ENCODE results near the gene MEIS2. TPM values are rescaled to one million over a fixed set of nuclear protein-coding genes. Genes with fewer than 3 reads are reported as not detected.
A peak's percentile ranks its signal among the peaks of the same experiment; 100 is the strongest.

Gene MEIS2
- total and polyA plus RNA-seq, 8 donors: 3.9 to 77.7 (median 25.9) TPM

DNA sequence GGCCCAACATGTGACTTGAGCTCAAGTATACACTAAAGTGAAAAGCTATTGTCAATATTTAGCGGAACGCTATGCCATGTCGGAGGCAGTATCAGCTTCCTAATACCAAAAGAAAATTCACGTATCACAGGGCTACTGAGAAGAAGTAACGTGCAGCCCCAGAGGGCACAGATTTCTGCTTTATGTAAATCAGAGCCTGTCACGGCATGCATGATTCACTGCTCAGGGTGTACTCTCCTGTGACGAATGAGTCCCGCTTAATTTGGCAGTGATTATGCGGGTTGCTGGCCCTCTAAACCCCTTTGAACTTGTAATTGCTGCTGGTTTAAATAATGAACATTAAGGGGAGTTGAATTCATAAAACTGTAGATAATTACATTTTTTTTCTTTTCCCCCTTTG is 85.3 kb downstream of the MEIS2 start:
- Histone ChIP-seq H3K36me3 (peaks cover 0 to 3% (median 0%) of the 10 kb centered on the region in 4 donors), H3K4me1 (peaks cover 6 to 57% (median 23%) of the 10 kb centered on the region in 4 donors), H3K9me3 (no peaks in the 10 kb centered on the region), H3K27ac (peak overlapping the region in 2 of 5 donors; percentile 54 to 75), H3K27me3 (no peaks in the 10 kb centered on the region), H3K4me3 (no peak overlapping the region)
- TF ChIP-seq POLR2AphosphoS5 (IDR thresholded peaks at IDR 0.05) (peak in 2 of 3 donors; percentile 10 to 18), POLR2A (IDR thresholded peaks at IDR 0.05) (no peak), EP300 (IDR thresholded peaks at IDR 0.05) (no peak)
- TF ChIP-seq, protein P1, sequence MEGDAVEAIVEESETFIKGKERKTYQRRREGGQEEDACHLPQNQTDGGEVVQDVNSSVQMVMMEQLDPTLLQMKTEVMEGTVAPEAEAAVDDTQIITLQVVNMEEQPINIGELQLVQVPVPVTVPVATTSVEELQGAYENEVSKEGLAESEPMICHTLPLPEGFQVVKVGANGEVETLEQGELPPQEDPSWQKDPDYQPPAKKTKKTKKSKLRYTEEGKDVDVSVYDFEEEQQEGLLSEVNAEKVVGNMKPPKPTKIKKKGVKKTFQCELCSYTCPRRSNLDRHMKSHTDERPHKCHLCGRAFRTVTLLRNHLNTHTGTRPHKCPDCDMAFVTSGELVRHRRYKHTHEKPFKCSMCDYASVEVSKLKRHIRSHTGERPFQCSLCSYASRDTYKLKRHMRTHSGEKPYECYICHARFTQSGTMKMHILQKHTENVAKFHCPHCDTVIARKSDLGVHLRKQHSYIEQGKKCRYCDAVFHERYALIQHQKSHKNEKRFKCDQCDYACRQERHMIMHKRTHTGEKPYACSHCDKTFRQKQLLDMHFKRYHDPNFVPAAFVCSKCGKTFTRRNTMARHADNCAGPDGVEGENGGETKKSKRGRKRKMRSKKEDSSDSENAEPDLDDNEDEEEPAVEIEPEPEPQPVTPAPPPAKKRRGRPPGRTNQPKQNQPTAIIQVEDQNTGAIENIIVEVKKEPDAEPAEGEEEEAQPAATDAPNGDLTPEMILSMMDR (IDR thresholded peaks at IDR 0.05): no peak
- peak in 1 of 2 donors; percentile 59 for DNase-seq
- 69 to 86% (median 79%) methylated on average over 9 of the region's 9 CpGs for WGBS, 5 donors
- intact Hi-C loops (cut with DNase I; ENCODE audit: low total_unique reads): no loop called here

DNA sequence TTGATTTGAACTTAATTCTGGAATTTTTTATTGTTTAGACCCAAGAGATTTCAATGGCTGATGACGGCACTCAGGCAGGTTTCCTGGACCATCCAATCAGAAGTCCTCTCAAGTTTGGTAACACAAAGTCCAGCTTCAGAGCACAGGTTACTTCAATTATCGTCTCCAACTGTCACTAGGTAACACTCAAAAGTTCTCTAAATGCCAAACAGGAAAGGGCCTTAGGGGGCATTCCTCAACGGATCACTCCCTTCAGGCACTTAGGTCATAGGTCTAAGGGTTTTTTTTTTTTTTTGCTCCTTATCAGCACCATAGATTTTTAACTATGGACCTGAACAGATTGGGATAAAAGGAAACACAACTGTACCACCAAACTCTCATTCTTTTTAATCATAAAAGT is 85.8 kb downstream of the MEIS2 start:
- Histone ChIP-seq H3K36me3 (peaks cover 0 to 3% (median 0%) of the 10 kb centered on the region in 4 donors), H3K4me3 (no peak overlapping the region), H3K4me1 (peaks cover 3 to 55% (median 20%) of the 10 kb centered on the region in 4 donors), H3K27me3 (no peaks in the 10 kb centered on the region), H3K27ac (peak overlapping the region in 2 of 5 donors; percentile 54 to 75), H3K9me3 (no peaks in the 10 kb centered on the region)
- intact Hi-C loops (cut with DNase I; ENCODE audit: low total_unique reads): no loop called here
- no peak for TF ChIP-seq EP300 (IDR thresholded peaks at IDR 0.05)
- TF ChIP-seq, protein P1 (IDR thresholded peaks at IDR 0.05): no peak
- TF ChIP-seq POLR2AphosphoS5 (IDR thresholded peaks at IDR 0.05): no peak
- TF ChIP-seq POLR2A (IDR thresholded peaks at IDR 0.05): no peak
- 72 to 82% (median 77%) methylated on average over 3 of the region's 3 CpGs for WGBS, 5 donors
- DNase-seq: no peak

DNA sequence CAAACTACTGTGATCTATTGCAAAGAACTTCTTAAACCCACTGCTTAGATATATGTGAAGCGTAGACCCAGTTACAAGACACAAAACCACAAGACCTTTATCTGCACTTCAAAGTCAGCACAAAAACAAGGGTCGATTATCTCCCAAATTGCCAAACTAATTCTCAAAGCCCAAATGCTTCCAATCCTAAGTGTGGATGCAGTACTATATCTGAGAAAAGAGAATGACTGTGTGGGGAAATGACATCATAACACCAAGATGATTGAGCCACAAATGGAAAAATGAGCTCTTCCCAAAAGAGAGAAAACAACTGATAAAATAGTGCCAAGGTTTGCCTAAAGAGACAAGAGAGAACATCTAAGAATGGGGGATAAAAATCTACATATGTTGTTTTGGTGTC is 86.2 kb downstream of the MEIS2 start:
- H3K4me1 ChIP-seq: peaks cover 0 to 54% (median 15%) of the 10 kb centered on the region in 4 donors
- no peaks in the 10 kb centered on the region for H3K9me3 ChIP-seq
- TF ChIP-seq, protein P1 (IDR thresholded peaks at IDR 0.05): no peak
- TF ChIP-seq POLR2AphosphoS5 (IDR thresholded peaks at IDR 0.05): no peak
- TF ChIP-seq POLR2A (IDR thresholded peaks at IDR 0.05): no peak
- no peak for TF ChIP-seq EP300 (IDR thresholded peaks at IDR 0.05)
- peak overlapping the region in 3 of 5 donors; percentile 5 to 75 (median 54) for H3K27ac ChIP-seq
- peaks cover 0 to 3% (median 0%) of the 10 kb centered on the region in 4 donors for H3K36me3 ChIP-seq
- no peaks in the 10 kb centered on the region for H3K27me3 ChIP-seq
- no peak for DNase-seq
- H3K4me3 ChIP-seq: no peak overlapping the region
- intact Hi-C loops (cut with DNase I; ENCODE audit: low total_unique reads): no loop called here
- WGBS, 5 donors: 38 to 100% (median 43%) methylated on average over 1 to 2 of the region's 2 CpGs

DNA sequence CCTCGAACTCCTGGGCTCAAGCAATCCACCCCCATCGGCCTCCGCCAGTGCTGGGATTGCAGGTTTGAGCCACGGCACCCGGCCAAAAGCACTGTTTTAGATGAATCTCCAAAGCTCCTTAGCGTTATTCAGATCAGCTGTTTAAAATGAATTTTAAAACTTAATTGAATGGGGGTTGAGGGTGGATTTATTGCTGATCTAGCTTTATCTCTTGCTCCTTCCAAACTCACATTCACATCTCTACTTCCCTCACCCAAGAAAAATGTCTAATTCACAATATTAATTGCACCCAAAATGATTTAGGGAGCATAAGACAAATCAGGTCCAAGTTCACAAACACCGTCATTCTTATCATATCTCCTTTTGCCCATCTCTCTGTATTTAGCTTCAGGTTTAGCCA is 89.8 kb downstream of the MEIS2 start:
- no peaks in the 10 kb centered on the region for H3K9me3 ChIP-seq
- DNase-seq: no peak
- peaks cover 0 to 24% (median 6%) of the 10 kb centered on the region in 4 donors for H3K4me1 ChIP-seq
- H3K27me3 ChIP-seq: no peaks in the 10 kb centered on the region
- no peak overlapping the region for H3K4me3 ChIP-seq
- TF ChIP-seq POLR2AphosphoS5 (IDR thresholded peaks at IDR 0.05) (no peak), EP300 (IDR thresholded peaks at IDR 0.05) (no peak), POLR2A (IDR thresholded peaks at IDR 0.05) (no peak)
- TF ChIP-seq, protein P1 (IDR thresholded peaks at IDR 0.05): no peak
- peaks cover 0 to 4% (median 0%) of the 10 kb centered on the region in 4 donors for H3K36me3 ChIP-seq
- intact Hi-C loops (cut with DNase I; ENCODE audit: low total_unique reads): no loop called here
- no peak overlapping the region for H3K27ac ChIP-seq
- 89 to 97% (median 96%) methylated on average over 7 of the region's 7 CpGs for WGBS, 5 donors

Data from stomach (tissue), 9 donors.